Measurements from ENCODE around the gene MYO16. TPM values are rescaled to one million over a fixed set of nuclear protein-coding genes. Genes with fewer than 3 reads are reported as not detected.

Gene MYO16
- polyA plus RNA-seq, 2 of the 4 experiments (the other 2 are of a cell fraction): 0.03 to 0.06 TPM

DNA sequence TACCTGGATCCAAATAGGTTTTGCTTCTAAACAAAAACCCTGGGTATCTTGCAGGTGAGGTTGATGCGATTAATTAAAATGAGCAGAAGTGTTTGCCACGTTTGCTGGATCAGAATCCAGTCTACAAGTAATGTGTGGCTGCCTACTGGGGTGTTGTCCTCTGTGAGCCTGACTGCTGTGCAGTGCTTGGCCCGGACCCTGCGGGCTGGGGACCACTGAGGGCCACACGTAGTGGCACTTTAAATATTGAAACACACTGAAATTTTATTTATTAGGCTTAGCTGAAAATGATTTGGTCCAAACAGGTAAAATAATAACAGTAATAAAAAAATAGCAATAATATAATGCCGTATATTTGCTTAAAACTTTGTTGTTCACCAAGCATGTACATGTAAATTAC, 338.0 kb downstream of the MYO16 start:
- no peak for TF ChIP-seq MAFK (IDR thresholded peaks at IDR 0.05; ENCODE audit: partially characterized antibody)
- no peak for TF ChIP-seq ZSCAN20 (CRISPR knock-in tag; IDR thresholded peaks at IDR 0.05)
- TF ChIP-seq, protein P1, sequence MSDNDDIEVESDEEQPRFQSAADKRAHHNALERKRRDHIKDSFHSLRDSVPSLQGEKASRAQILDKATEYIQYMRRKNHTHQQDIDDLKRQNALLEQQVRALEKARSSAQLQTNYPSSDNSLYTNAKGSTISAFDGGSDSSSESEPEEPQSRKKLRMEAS (IDR thresholded peaks at IDR 0.05): no peak
- no peak for TF ChIP-seq CHD4 (IDR thresholded peaks at IDR 0.05; ENCODE audit: borderline replicate concordance)
- TF ChIP-seq KDM1A (IDR thresholded peaks at IDR 0.05; ENCODE audit: low read depth): no peak
- TF ChIP-seq, protein P2, sequence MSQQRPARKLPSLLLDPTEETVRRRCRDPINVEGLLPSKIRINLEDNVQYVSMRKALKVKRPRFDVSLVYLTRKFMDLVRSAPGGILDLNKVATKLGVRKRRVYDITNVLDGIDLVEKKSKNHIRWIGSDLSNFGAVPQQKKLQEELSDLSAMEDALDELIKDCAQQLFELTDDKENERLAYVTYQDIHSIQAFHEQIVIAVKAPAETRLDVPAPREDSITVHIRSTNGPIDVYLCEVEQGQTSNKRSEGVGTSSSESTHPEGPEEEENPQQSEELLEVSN (IDR thresholded peaks at IDR 0.05; ENCODE audit: borderline replicate concordance, low read depth): no peak
- no peak for TF ChIP-seq CEBPB (IDR thresholded peaks at IDR 0.05)
- TF ChIP-seq HOXB5 (CRISPR knock-in tag; IDR thresholded peaks at IDR 0.05): no peak
- TF ChIP-seq EHMT2 (IDR thresholded peaks at IDR 0.05; ENCODE audit: low read depth): no peak
- no peak for TF ChIP-seq HEYL (CRISPR knock-in tag; IDR thresholded peaks at IDR 0.05)
- no peak for TF ChIP-seq JUNB (IDR thresholded peaks at IDR 0.05)
- TF ChIP-seq NFE2L2 (conservative IDR thresholded peaks at IDR 0.05; ENCODE audit: low read length): no peak
- no peak for TF ChIP-seq TP53 (CRISPR knock-in tag; IDR thresholded peaks at IDR 0.05)
- TF ChIP-seq, protein P3, sequence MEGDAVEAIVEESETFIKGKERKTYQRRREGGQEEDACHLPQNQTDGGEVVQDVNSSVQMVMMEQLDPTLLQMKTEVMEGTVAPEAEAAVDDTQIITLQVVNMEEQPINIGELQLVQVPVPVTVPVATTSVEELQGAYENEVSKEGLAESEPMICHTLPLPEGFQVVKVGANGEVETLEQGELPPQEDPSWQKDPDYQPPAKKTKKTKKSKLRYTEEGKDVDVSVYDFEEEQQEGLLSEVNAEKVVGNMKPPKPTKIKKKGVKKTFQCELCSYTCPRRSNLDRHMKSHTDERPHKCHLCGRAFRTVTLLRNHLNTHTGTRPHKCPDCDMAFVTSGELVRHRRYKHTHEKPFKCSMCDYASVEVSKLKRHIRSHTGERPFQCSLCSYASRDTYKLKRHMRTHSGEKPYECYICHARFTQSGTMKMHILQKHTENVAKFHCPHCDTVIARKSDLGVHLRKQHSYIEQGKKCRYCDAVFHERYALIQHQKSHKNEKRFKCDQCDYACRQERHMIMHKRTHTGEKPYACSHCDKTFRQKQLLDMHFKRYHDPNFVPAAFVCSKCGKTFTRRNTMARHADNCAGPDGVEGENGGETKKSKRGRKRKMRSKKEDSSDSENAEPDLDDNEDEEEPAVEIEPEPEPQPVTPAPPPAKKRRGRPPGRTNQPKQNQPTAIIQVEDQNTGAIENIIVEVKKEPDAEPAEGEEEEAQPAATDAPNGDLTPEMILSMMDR (IDR thresholded peaks at IDR 0.05): no peak
- H3K9me3 ChIP-seq: no peaks in the 10 kb centered on the region
- no peak overlapping the region for H3K4me2 ChIP-seq
- no peak for DNase-seq (ENCODE audit: low read depth in 1 of 2, low spot score in 1 of 2)
- ChIA-PET CTCF (interaction anchor here (0.9 kb wide), 1 partner anchor 818 kb away, joined by 3 read pairs; no protein-coding TSS in a partner anchor), POLR2A (no interaction called here)
- 70% methylated on average over 6 of the region's 6 CpGs for WGBS (ENCODE audit: missing lambda C conversion rate)
- no peak for ATAC-seq
- H3K4me1 ChIP-seq: no peaks in the 10 kb centered on the region
- no peak for FAIRE-seq
- H3K4me3 ChIP-seq: no peak overlapping the region
- no peak overlapping the region for H3K27ac ChIP-seq

DNA sequence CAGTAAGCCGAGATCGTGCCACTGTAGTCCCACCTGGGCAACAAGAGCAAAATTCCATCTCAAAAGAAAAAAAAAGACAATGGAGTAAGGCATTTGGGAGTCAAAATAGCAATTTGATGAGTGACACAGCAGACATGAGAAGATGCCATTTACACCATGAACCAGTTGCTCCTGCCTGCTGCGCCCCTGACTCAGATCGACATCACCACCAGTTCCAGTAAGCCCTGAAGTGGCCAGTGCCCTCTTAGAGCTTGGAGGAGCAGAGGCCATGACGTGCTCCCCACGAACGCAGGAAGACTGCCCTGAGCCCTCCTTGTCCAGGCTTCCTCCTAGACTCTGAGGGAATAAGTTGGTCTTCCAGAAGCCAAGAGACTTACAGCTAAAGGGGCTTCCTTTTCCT, 339.2 kb downstream of the MYO16 start:
- H3K4me2 ChIP-seq: no peak overlapping the region
- DNase-seq (ENCODE audit: low read depth in 1 of 2, low spot score in 1 of 2) (no peak), FAIRE-seq (no peak), ATAC-seq (no peak)
- no peaks in the 10 kb centered on the region for H3K4me1 ChIP-seq
- H3K27ac ChIP-seq: no peak overlapping the region
- ChIA-PET POLR2A (no interaction called here), CTCF (no interaction called here)
- no peaks in the 10 kb centered on the region for H3K9me3 ChIP-seq
- H3K4me3 ChIP-seq: no peak overlapping the region
- TF ChIP-seq PBX3 (IDR thresholded peaks at IDR 0.05): no peak
- TF ChIP-seq, protein P4, sequence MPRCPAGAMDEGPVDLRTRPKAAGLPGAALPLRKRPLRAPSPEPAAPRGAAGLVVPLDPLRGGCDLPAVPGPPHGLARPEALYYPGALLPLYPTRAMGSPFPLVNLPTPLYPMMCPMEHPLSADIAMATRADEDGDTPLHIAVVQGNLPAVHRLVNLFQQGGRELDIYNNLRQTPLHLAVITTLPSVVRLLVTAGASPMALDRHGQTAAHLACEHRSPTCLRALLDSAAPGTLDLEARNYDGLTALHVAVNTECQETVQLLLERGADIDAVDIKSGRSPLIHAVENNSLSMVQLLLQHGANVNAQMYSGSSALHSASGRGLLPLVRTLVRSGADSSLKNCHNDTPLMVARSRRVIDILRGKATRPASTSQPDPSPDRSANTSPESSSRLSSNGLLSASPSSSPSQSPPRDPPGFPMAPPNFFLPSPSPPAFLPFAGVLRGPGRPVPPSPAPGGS (IDR thresholded peaks at IDR 0.05): no peak
- TF ChIP-seq EHF (CRISPR knock-in tag; IDR thresholded peaks at IDR 0.05): no peak
- TF ChIP-seq EP300 (IDR thresholded peaks at IDR 0.05): no peak
- no peak for TF ChIP-seq REST (IDR thresholded peaks at IDR 0.05)
- no peak for TF ChIP-seq PHF8 (IDR thresholded peaks at IDR 0.05; ENCODE audit: borderline replicate concordance, low read depth)
- TF ChIP-seq HMGXB4 (CRISPR knock-in tag; IDR thresholded peaks at IDR 0.05; ENCODE audit: borderline replicate concordance): no peak
- 92% methylated on average over 7 of the region's 7 CpGs for WGBS (ENCODE audit: missing lambda C conversion rate)
